Measurements from ENCODE around the gene TMEM51. TPM values are rescaled to one million over a fixed set of nuclear protein-coding genes. Genes with fewer than 3 reads are reported as not detected.

Gene TMEM51
- total RNA-seq, 1 donor from 2014 or later, result 31.4 TPM

- H3K27me3 ChIP-seq, result no peaks in the 10 kb centered on the region
- peaks cover 3% of the 10 kb centered on the region for H3K4me1 ChIP-seq
- no peak for TF ChIP-seq POLR2AphosphoS5 (IDR thresholded peaks at IDR 0.05; ENCODE audit: insufficient read depth in 1 of 2, low read depth in 1 of 2)
- TF ChIP-seq POLR2A (IDR thresholded peaks at IDR 0.05), result no peak
- TF ChIP-seq, protein P1, sequence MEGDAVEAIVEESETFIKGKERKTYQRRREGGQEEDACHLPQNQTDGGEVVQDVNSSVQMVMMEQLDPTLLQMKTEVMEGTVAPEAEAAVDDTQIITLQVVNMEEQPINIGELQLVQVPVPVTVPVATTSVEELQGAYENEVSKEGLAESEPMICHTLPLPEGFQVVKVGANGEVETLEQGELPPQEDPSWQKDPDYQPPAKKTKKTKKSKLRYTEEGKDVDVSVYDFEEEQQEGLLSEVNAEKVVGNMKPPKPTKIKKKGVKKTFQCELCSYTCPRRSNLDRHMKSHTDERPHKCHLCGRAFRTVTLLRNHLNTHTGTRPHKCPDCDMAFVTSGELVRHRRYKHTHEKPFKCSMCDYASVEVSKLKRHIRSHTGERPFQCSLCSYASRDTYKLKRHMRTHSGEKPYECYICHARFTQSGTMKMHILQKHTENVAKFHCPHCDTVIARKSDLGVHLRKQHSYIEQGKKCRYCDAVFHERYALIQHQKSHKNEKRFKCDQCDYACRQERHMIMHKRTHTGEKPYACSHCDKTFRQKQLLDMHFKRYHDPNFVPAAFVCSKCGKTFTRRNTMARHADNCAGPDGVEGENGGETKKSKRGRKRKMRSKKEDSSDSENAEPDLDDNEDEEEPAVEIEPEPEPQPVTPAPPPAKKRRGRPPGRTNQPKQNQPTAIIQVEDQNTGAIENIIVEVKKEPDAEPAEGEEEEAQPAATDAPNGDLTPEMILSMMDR (IDR thresholded peaks at IDR 0.05), result no peak
- no peaks in the 10 kb centered on the region for H3K36me3 ChIP-seq
- no peak overlapping the region for H3K27ac ChIP-seq
- intact Hi-C loops (cut with DNase I), result no loop called here
- peak in 1 of 2 donors; percentile 13 for DNase-seq (ENCODE audit: extremely low spot score in 2 of 2)
- H3K4me3 ChIP-seq, result no peak overlapping the region
- H3K9me3 ChIP-seq, result no peaks in the 10 kb centered on the region
Measured at GRCh38 chr1:15255582-15256149, 102.1 kb downstream of the TMEM51 start.

- Histone ChIP-seq H3K4me3 (no peak overlapping the region), H3K27ac (no peak overlapping the region), H3K36me3 (no peaks in the 10 kb centered on the region), H3K4me1 (peaks cover 12% of the 10 kb centered on the region), H3K9me3 (no peaks in the 10 kb centered on the region), H3K27me3 (no peaks in the 10 kb centered on the region)
- DNase-seq (ENCODE audit: extremely low spot score in 2 of 2), result no peak
- TF ChIP-seq POLR2A (IDR thresholded peaks at IDR 0.05) (no peak), POLR2AphosphoS5 (IDR thresholded peaks at IDR 0.05; ENCODE audit: insufficient read depth in 1 of 2, low read depth in 1 of 2) (no peak)
- TF ChIP-seq, protein P1 (IDR thresholded peaks at IDR 0.05), result no peak
- intact Hi-C loops (cut with DNase I), result no loop called here
Measured at GRCh38 chr1:15256584-15256983, 103.0 kb downstream of the TMEM51 start.

DNA sequence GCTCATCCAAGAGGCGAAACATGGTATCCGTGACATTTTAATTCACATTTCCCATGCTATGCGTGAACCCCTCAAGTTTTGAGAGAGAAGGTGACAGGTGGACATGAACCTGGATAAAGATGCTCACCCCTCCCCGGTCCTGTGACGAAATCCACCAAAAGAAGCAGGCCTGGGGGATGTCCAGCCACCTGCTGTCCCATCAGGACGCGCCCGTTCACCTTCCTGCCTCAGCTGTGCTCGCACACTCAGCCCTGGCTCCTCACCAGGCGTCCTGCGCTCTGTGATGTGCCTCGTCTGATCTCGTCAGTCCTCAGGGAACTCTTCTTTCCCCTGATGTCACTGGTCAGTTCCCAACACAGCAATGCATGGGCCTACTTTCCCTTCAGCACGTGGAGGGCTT is 103.8 kb downstream of the TMEM51 start:
- no peaks in the 10 kb centered on the region for H3K36me3 ChIP-seq
- H3K27me3 ChIP-seq, result no peaks in the 10 kb centered on the region
- peak in 1 of 2 donors; percentile 67 for DNase-seq (ENCODE audit: extremely low spot score in 2 of 2)
- H3K4me1 ChIP-seq, result peaks cover 14% of the 10 kb centered on the region
- intact Hi-C loops (cut with DNase I), result no loop called here
- H3K27ac ChIP-seq, result no peak overlapping the region
- no peak overlapping the region for H3K4me3 ChIP-seq
- no peak for TF ChIP-seq POLR2A (IDR thresholded peaks at IDR 0.05)
- TF ChIP-seq POLR2AphosphoS5 (IDR thresholded peaks at IDR 0.05; ENCODE audit: insufficient read depth in 1 of 2, low read depth in 1 of 2), result no peak
- TF ChIP-seq, protein P1 (IDR thresholded peaks at IDR 0.05), result no peak
- H3K9me3 ChIP-seq, result no peaks in the 10 kb centered on the region

DNA sequence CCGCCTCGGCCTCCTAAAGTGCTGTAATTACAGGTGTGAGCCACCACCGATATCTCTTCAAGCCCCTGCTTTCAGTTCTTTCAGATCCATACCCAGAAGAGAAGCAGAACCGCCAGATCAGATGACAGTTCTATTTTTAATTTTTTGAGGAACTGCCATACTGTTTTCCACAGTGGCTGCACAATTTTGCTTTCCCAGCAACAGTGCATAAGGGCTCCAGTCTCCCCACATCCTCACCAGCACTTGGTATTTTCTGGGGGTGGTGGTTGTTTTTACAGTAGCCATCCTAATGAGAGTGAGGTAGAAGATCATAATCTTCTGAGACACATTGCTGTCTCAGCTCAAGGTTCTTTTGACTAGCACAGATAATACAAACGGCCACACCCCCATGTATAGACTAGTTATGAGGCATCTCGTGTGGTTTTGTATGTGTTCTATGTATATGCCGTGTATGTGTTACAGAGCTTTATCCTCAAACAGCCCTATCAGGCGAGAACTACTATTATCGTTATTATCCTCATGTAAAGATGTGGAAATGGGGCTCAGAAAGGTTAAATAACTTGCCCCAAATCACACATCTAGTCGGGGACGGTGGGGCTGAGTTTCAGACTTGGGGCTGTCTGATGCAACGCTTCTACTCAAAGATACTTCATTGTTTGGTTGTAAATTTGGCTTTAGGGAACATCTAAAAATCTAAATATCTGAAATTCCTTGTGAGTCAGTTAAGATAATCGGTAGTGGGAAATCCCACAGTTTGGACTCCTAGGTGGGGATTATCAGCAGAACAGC is 105.5 kb downstream of the TMEM51 start:
- peak in 1 of 2 donors; percentile 52 for DNase-seq (ENCODE audit: extremely low spot score in 2 of 2)
- H3K4me1 ChIP-seq, result peaks cover 14% of the 10 kb centered on the region

More for the DNA sequence above, 105.5 kb downstream of the TMEM51 start:
- H3K4me3 ChIP-seq, result no peak overlapping the region
- no peaks in the 10 kb centered on the region for H3K27me3 ChIP-seq
- intact Hi-C loops (cut with DNase I), result no loop called here
- TF ChIP-seq POLR2AphosphoS5 (IDR thresholded peaks at IDR 0.05; ENCODE audit: insufficient read depth in 1 of 2, low read depth in 1 of 2) (no peak), POLR2A (IDR thresholded peaks at IDR 0.05) (no peak)
- TF ChIP-seq, protein P1 (IDR thresholded peaks at IDR 0.05), result no peak
- H3K9me3 ChIP-seq, result no peaks in the 10 kb centered on the region
- no peaks in the 10 kb centered on the region for H3K36me3 ChIP-seq
- no peak overlapping the region for H3K27ac ChIP-seq
